Measurements from ENCODE around the gene MESP1.

DNA sequence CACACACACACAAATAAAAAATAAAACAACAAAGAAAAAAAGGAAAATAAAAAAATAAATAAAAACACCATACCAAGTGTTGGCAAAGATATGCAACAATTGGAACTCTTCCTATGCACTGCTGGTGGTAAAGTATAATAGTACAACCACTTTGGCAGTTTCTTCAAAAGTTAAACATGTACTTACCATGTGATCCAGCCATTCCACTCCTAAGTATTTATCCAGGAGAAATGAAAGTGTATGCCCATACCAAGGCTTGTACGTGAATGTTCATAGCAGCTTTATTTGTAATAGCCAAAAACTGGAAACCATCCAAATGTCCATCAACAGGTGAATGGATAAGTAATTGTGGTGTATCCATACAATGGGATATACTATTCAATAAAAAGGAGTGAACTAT lies 43.5 kb downstream of the MESP1 start:
- TF ChIP-seq, protein P1, sequence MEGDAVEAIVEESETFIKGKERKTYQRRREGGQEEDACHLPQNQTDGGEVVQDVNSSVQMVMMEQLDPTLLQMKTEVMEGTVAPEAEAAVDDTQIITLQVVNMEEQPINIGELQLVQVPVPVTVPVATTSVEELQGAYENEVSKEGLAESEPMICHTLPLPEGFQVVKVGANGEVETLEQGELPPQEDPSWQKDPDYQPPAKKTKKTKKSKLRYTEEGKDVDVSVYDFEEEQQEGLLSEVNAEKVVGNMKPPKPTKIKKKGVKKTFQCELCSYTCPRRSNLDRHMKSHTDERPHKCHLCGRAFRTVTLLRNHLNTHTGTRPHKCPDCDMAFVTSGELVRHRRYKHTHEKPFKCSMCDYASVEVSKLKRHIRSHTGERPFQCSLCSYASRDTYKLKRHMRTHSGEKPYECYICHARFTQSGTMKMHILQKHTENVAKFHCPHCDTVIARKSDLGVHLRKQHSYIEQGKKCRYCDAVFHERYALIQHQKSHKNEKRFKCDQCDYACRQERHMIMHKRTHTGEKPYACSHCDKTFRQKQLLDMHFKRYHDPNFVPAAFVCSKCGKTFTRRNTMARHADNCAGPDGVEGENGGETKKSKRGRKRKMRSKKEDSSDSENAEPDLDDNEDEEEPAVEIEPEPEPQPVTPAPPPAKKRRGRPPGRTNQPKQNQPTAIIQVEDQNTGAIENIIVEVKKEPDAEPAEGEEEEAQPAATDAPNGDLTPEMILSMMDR (IDR thresholded peaks at IDR 0.05; ENCODE audit: poor library complexity) = no peak
- no peak for TF ChIP-seq EZH2 (IDR thresholded peaks at IDR 0.05; ENCODE audit: borderline replicate concordance)
